Right atrium auricular region (tissue), 2 donors: ENCODE results near the gene TFRC. TPM values are rescaled to one million over a fixed set of nuclear protein-coding genes. Genes with fewer than 3 reads are reported as not detected.
"Not testable (repeated sequence)": the region's sequence is repeated elsewhere in the genome, so short reads cannot be mapped to it uniquely, and the experiment has no call there.

Source experiments
- DNase-seq: peaks from one replicate; pipeline ENCODE4 v3.0.0-alpha.2; 2019; ENCODE audit warnings: low spot score
- H3K27ac ChIP-seq, 2 donors: fragments of 200-600 bp; sonication (generic); 1 replicate in 1 of 2; 2 replicates in 1 of 2; pipeline ENCODE4 v1.5.1; 2016 to 2019
- H3K27me3 ChIP-seq, 2 donors: fragments of 200-600 bp; sonication (generic); one replicate each; pipeline versions ENCODE4 v1.5.1 to v1.6.0; 2017 to 2019
- H3K36me3 ChIP-seq: fragments of 200-600 bp; sonication (generic); one replicate; pipeline ENCODE4 v1.5.1; 2016
- H3K4me1 ChIP-seq, 2 donors: fragments of 200-600 bp; sonication (generic); one replicate each; pipeline versions ENCODE4 v1.5.1 to v1.6.0; 2017 to 2019
- H3K4me3 ChIP-seq, 2 donors: fragments of 200-600 bp; sonication (generic); 1 replicate in 1 of 2; 2 replicates in 1 of 2; pipeline ENCODE4 v1.5.1; 2017 to 2019; ENCODE audit warnings: mild to moderate bottlenecking in 1 of 2, moderate library complexity in 1 of 2
- H3K9me3 ChIP-seq, 2 donors: fragments of 200-600 bp; sonication (generic); one replicate each; pipeline ENCODE4 v1.5.1; 2019
- CTCF ChIP-seq, 2 donors: fragments of 200-600 bp; sonication (generic); IDR thresholded peaks; one replicate each; pipeline ENCODE4 v1.5.1; 2019; ENCODE audit warnings: antibody characterized with exemption in 2 of 2
- total RNA-seq, 2 donors: library from RNA; depleted of rRNA; stranded (reverse); fragments of >200 nt; gene quantifications; one replicate each; pipeline ENCODE4 v1.1.0, GENCODE V29; 2016

Gene TFRC
- total RNA-seq, 2 donors from 2014 or later: 47.9 to 98.0 TPM

- DNase-seq: no peak
- no peak overlapping the region for H3K27ac ChIP-seq
- no peaks in the 10 kb centered on the region for H3K27me3 ChIP-seq
- no peaks in the 10 kb centered on the region for H3K36me3 ChIP-seq
- TF ChIP-seq CTCF (IDR thresholded peaks at IDR 0.05): no peak
- H3K4me3 ChIP-seq: no peak overlapping the region
- no peaks in the 10 kb centered on the region for H3K9me3 ChIP-seq
- no peaks in the 10 kb centered on the region for H3K4me1 ChIP-seq
Measured at GRCh38 chr3:196020373-196020772, 61.5 kb downstream of the TFRC start.

DNA sequence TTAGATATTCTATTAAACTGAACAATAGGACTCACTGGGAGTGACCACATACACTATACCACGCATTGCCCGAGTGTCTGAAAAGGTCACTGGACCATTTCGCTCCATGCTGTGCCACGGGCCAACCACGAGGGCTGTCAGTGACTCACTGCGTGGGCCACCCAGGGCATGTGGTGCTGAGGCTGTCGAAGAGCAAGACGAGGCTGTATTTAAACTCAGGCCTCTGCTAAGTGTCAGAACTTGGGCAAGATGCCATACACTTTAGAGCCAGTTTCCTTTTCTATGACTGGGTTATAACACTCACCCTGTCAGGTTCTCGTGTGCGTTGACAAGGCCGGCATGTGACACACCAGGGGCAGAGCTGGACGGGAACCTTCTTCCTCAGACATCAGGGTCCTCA lies 62.3 kb downstream of the TFRC start:
- H3K4me3 ChIP-seq, DNase-seq: not testable (repeated sequence)

DNA sequence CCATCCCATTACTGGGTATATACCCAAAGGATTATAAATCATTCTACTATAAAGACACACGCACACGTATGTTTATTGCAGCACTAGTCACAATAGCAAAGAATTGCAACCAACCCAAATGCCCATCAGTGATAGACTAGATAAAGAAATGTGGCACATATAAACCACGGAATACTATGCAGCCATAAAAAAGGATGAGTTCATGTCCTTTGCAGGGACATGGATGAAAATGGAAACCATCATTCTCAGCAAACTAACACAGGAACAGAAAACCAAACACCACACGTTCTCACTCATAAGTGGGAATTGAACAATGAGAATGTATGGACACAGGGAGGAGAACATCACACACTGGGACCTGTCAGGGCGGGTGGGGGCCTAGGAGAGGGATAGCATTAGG lies 63.7 kb downstream of the TFRC start:
- H3K9me3 ChIP-seq, H3K27ac ChIP-seq, H3K4me3 ChIP-seq, H3K4me1 ChIP-seq, DNase-seq, H3K27me3 ChIP-seq, H3K36me3 ChIP-seq: not testable (repeated sequence)

More for the DNA sequence above, 62.3 kb downstream of the TFRC start:
- H3K27ac ChIP-seq, H3K9me3 ChIP-seq, H3K27me3 ChIP-seq, H3K4me1 ChIP-seq, H3K36me3 ChIP-seq: not testable (repeated sequence)

- Histone ChIP-seq H3K27ac (no peak overlapping the region), H3K27me3 (no peaks in the 10 kb centered on the region), H3K9me3 (no peaks in the 10 kb centered on the region), H3K4me1 (no peaks in the 10 kb centered on the region), H3K36me3 (no peaks in the 10 kb centered on the region), H3K4me3 (no peak overlapping the region)
- no peak for DNase-seq
- TF ChIP-seq CTCF (IDR thresholded peaks at IDR 0.05): no peak
Measured at GRCh38 chr3:196016485-196016884, 65.4 kb downstream of the TFRC start.

GRCh38 chr3:196016059-196016458 lies 65.8 kb downstream of the TFRC start:
- Histone ChIP-seq H3K27me3 (no peaks in the 10 kb centered on the region), H3K27ac (no peak overlapping the region), H3K9me3 (no peaks in the 10 kb centered on the region), H3K4me1 (no peaks in the 10 kb centered on the region), H3K36me3 (no peaks in the 10 kb centered on the region), H3K4me3 (no peak overlapping the region)
- no peak for TF ChIP-seq CTCF (IDR thresholded peaks at IDR 0.05)
- DNase-seq: no peak

GRCh38 chr3:196013587-196014487 lies 68.1 kb downstream of the TFRC start:
- Histone ChIP-seq H3K9me3 (no peaks in the 10 kb centered on the region), H3K27ac (no peak overlapping the region), H3K27me3 (no peaks in the 10 kb centered on the region), H3K36me3 (no peaks in the 10 kb centered on the region), H3K4me1 (no peaks in the 10 kb centered on the region), H3K4me3 (no peak overlapping the region)
- no peak for TF ChIP-seq CTCF (IDR thresholded peaks at IDR 0.05)
- no peak for DNase-seq
